IMR-90 (cell line): ENCODE measurements around the gene UGT1A3. TPM values are rescaled to one million over a fixed set of nuclear protein-coding genes. Genes with fewer than 3 reads are reported as not detected.

ENCODE experiments used
- ATAC-seq: fragments of 200-7000 bp; cut with Tn5 transposase; 2 replicates; pipeline ENCODE4 v1.9.1; 2020; ENCODE audit warnings: low read depth, mild to moderate bottlenecking, moderate library complexity
- BruUV-seq: library from RNA; stranded (reverse); fragments of 400-500 nt; replicated peaks from 2 replicates; lab custom pipeline; 2021; lab: Mats Ljungman, UMichigan
- CTCF ChIA-PET: fragments of 300-600 bp; formaldehyde crosslinking; extraction: SDS; loops from one replicate; lab custom pipeline; 2021; ENCODE audit warnings: antibody characterized with exemption; lab: Yijun Ruan, JAX
- POLR2A ChIA-PET: fragments of 300-600 bp; sonication (Branson Sonifier 250); formaldehyde crosslinking; loops from one replicate; lab custom pipeline; 2022; ENCODE audit warnings: antibody characterized with exemption; ENCODE audit not compliant: unreplicated experiment; lab: Charles Lee
- DNase-seq: peaks from one replicate; pipeline ENCODE4 v3.0.0; 2013
- H2AFZ ChIP-seq: replicated peaks from 2 replicates; pipeline ENCODE3; 2013; ENCODE audit warnings: low read length, mild to moderate bottlenecking; ENCODE audit not compliant: poor library complexity
- H2AK5ac ChIP-seq: 2 replicates; pipeline ENCODE4 v1.6.1; 2013; ENCODE audit warnings: low read depth, low read length, inconsistent platforms
- H2AK9ac ChIP-seq: replicated peaks from 2 replicates; pipeline ENCODE3; 2013; ENCODE audit warnings: mild to moderate bottlenecking, low read depth, low read length, moderate library complexity; ENCODE audit not compliant: poor library complexity
- H2BK120ac ChIP-seq: 2 replicates; pipeline ENCODE4 v1.6.1; 2013; ENCODE audit warnings: low read depth, low read length, inconsistent platforms
- H2BK15ac ChIP-seq: 3 replicates; pipeline ENCODE4 v1.6.1; 2013; ENCODE audit warnings: low read depth, low read length, inconsistent platforms
- H2BK20ac ChIP-seq: 2 replicates; pipeline ENCODE4 v1.6.1; 2013; ENCODE audit warnings: low read depth, mild to moderate bottlenecking, inconsistent platforms, low read length, moderate library complexity
- H2BK5ac ChIP-seq: 2 replicates; pipeline ENCODE4 v1.6.1; 2013; ENCODE audit warnings: mild to moderate bottlenecking, low read depth, low read length, inconsistent platforms; ENCODE audit not compliant: poor library complexity, severe bottlenecking
- H3K14ac ChIP-seq: replicated peaks from 2 replicates; pipeline ENCODE4 v1.6.1; 2013; ENCODE audit warnings: low read depth, low read length, inconsistent platforms
- H3K18ac ChIP-seq: 2 replicates; pipeline ENCODE4 v1.6.1; 2013; ENCODE audit warnings: low read depth, low read length, control low read depth
- H3K23ac ChIP-seq: 2 replicates; pipeline ENCODE4 v1.6.1; 2013; ENCODE audit warnings: low read depth, low read length, inconsistent platforms
- H3K27ac ChIP-seq: 2 replicates; pipeline ENCODE4 v1.5.1; 2013; ENCODE audit warnings: mild to moderate bottlenecking, control low read depth, low read length; ENCODE audit not compliant: insufficient read depth
- H3K27me3 ChIP-seq: 2 replicates; pipeline ENCODE4 v1.6.1; 2013; ENCODE audit warnings: low read length; ENCODE audit not compliant: control insufficient read depth, insufficient read depth
- H3K36me3 ChIP-seq: 2 replicates; pipeline ENCODE4 v1.6.1; 2013; ENCODE audit warnings: low read length, mixed read lengths; ENCODE audit not compliant: control insufficient read depth, insufficient read depth
- H3K4ac ChIP-seq: 2 replicates; pipeline ENCODE4 v1.6.1; 2013; ENCODE audit warnings: low read depth, low read length, inconsistent platforms
- H3K4me1 ChIP-seq: 2 replicates; pipeline ENCODE4 v1.6.1; 2013; ENCODE audit warnings: low read length, mixed read lengths; ENCODE audit not compliant: control insufficient read depth, insufficient read depth
- H3K4me2 ChIP-seq: 2 replicates; pipeline ENCODE4 v1.6.1; 2013; ENCODE audit warnings: low read depth, mild to moderate bottlenecking, control low read depth, low read length, moderate library complexity
- H3K4me3 ChIP-seq: 2 replicates; pipeline ENCODE4 v1.5.1; 2013; ENCODE audit warnings: low read depth, mild to moderate bottlenecking, control low read depth, low read length, moderate library complexity; ENCODE audit not compliant: insufficient read depth
- H3K56ac ChIP-seq: 2 replicates; pipeline ENCODE4 v1.6.1; 2013; ENCODE audit warnings: low read length, inconsistent platforms; ENCODE audit not compliant: insufficient read depth; ENCODE audit errors: extremely low read depth
- H3K79me1 ChIP-seq, 2 experiments: 2 replicates each; pipeline ENCODE4 v1.6.1; 2013; ENCODE audit warnings: low read length in 2 of 2, inconsistent platforms in 1 of 2, low read depth in 1 of 2
- H3K9ac ChIP-seq: 2 replicates; pipeline ENCODE4 v1.6.1; 2013; ENCODE audit warnings: low read depth, low read length, control low read depth
- H3K9me1 ChIP-seq: 2 replicates; pipeline ENCODE4 v1.6.1; 2013; ENCODE audit warnings: low read length, inconsistent platforms; ENCODE audit not compliant: insufficient read depth
- H3K9me3 ChIP-seq: 2 replicates; pipeline ENCODE4 v1.6.1; 2013; ENCODE audit warnings: low read length; ENCODE audit not compliant: control insufficient read depth, insufficient read depth
- H4K20me1 ChIP-seq: 2 replicates; pipeline ENCODE4 v1.6.1; 2013; ENCODE audit warnings: low read length, inconsistent platforms; ENCODE audit not compliant: insufficient read depth
- H4K5ac ChIP-seq: 2 replicates; pipeline ENCODE4 v1.6.1; 2013; ENCODE audit warnings: mild to moderate bottlenecking, low read depth, low read length, control low read depth
- H4K8ac ChIP-seq, 2 experiments: 2 replicates each; pipeline ENCODE4 v1.6.1; 2013; ENCODE audit warnings: low read depth in 2 of 2, low read length in 2 of 2, control low read depth in 1 of 2, inconsistent platforms in 1 of 2
- H4K91ac ChIP-seq: 2 replicates; pipeline ENCODE4 v1.6.1; 2013; ENCODE audit warnings: low read depth, low read length, inconsistent platforms; ENCODE audit not compliant: insufficient read depth
- BHLHE40 ChIP-seq: fragments of 150-350 bp; IDR thresholded peaks from 2 replicates; pipeline ENCODE4 v1.6.1; 2016; ENCODE audit warnings: mild to moderate bottlenecking, low read depth, low read length
- CEBPB ChIP-seq: IDR thresholded peaks from 2 replicates; pipeline ENCODE4 v1.6.1; 2012; ENCODE audit warnings: low read depth, low read length, improper control_type of control experiment
- CHD1 ChIP-seq: IDR thresholded peaks from 2 replicates; pipeline ENCODE4 v1.6.1; 2012; ENCODE audit warnings: low read depth, low read length, improper control_type of control experiment
- FOS ChIP-seq: fragments of 150-350 bp; IDR thresholded peaks from 2 replicates; pipeline ENCODE4 v1.6.1; 2016; ENCODE audit warnings: low read depth, low read length
- MAFK ChIP-seq: IDR thresholded peaks from 2 replicates; pipeline ENCODE4 v1.6.1; 2012; ENCODE audit warnings: low read depth, low read length, improper control_type of control experiment
- MAZ ChIP-seq: IDR thresholded peaks from 2 replicates; pipeline ENCODE4 v1.6.1; 2012; ENCODE audit warnings: low read depth, mild to moderate bottlenecking, low read length, improper control_type of control experiment, moderate library complexity, borderline replicate concordance
- MXI1 ChIP-seq: IDR thresholded peaks from 2 replicates; pipeline ENCODE4 v1.6.1; 2012; ENCODE audit warnings: low read depth, mild to moderate bottlenecking, low read length, moderate library complexity, borderline replicate concordance
- NFE2L2 ChIP-seq: fragments of 150-350 bp; IDR thresholded peaks from 2 replicates; pipeline ENCODE4 v1.6.1; 2016; ENCODE audit warnings: low read depth, mild to moderate bottlenecking, low read length
- POLR2A ChIP-seq: IDR thresholded peaks from 2 replicates; pipeline ENCODE4 v1.6.1; 2012; ENCODE audit warnings: mild to moderate bottlenecking, low read depth, low read length
- RAD21 ChIP-seq: IDR thresholded peaks from 2 replicates; pipeline ENCODE4 v1.6.1; 2012; ENCODE audit warnings: low read length, improper control_type of control experiment
- RCOR1 ChIP-seq: IDR thresholded peaks from 2 replicates; pipeline ENCODE4 v1.6.1; 2012; ENCODE audit warnings: mild to moderate bottlenecking, low read length, improper control_type of control experiment; ENCODE audit not compliant: insufficient replicate concordance
- RFX5 ChIP-seq: IDR thresholded peaks from 2 replicates; pipeline ENCODE4 v1.8.0; 2012; ENCODE audit warnings: low read depth, mild to moderate bottlenecking, low read length, moderate library complexity
- SMC3 ChIP-seq: fragments of 150-350 bp; IDR thresholded peaks from 2 replicates; pipeline ENCODE4 v1.6.1; 2016; ENCODE audit warnings: low read depth, mild to moderate bottlenecking, antibody characterized with exemption, low read length, moderate library complexity
- WGBS, 2 experiments: methylation state at CpG; one replicate each; pipeline versions ENCODE4 v1.1.5 to v1.1.7; 2013; ENCODE audit warnings: missing lambda C conversion rate in 2 of 2; ENCODE audit not compliant: insufficient read length in 1 of 2; ENCODE audit errors: extremely low coverage in 2 of 2; 5-methylcytosine and 5-hydroxymethylcytosine counted together
- dilution Hi-C: fragments of 300-500 bp; cut with HindIII; formaldehyde crosslinking; loops from one replicate; pipeline ENCODE4 v1.14.3; 2018; ENCODE audit warnings: low sequenced_read_pairs; ENCODE audit not compliant: unreplicated experiment
- in situ Hi-C: fragments of 300-500 bp; cut with MboI; formaldehyde crosslinking; loops from 3 replicates; pipeline ENCODE4 v1.14.3; 2019; ENCODE audit warnings: low sequenced_read_pairs, inconsistent platforms, mixed read lengths
- intact Hi-C: fragments of 100-400 bp; cut with micrococcal nuclease; formaldehyde crosslinking; loops from 2 replicates; pipeline ENCODE4 v1.10.0; 2022
- polyA plus RNA-seq, 3 experiments: library from polyadenylated mRNA; depleted of rRNA; stranded (reverse); fragments of >200 nt; gene quantifications; 2 replicates each; pipeline ENCODE4 v1.2.3, GENCODE V29; 2012; ENCODE audit warnings: low replicate concordance in 1 of 3
- total RNA-seq: library from RNA; depleted of rRNA; stranded (reverse); fragments of >200 nt; gene quantifications from 2 replicates; pipeline ENCODE4 v1.2.3, GENCODE V29; 2012
- TF ChIP-seq, protein P1 (sequence below): fragments of 150-350 bp; IDR thresholded peaks from 2 replicates; pipeline ENCODE4 v1.6.1; 2017; ENCODE audit warnings: mild to moderate bottlenecking, antibody characterized with exemption, low read length, low read depth
- TF ChIP-seq, protein P2 (sequence below): fragments of 150-350 bp; IDR thresholded peaks from 2 replicates; pipeline ENCODE4 v1.6.1; 2016; ENCODE audit warnings: low read depth, mild to moderate bottlenecking, low read length, moderate library complexity, borderline replicate concordance
- TF ChIP-seq, protein P3 (sequence below): conservative IDR thresholded peaks from 2 replicates; pipeline ENCODE4 v1.5.1; 2012; ENCODE audit warnings: mild to moderate bottlenecking, low read depth, low read length, improper control_type of control experiment

Gene UGT1A3
- total and polyA plus RNA-seq, 2 of the 4 experiments (the other 2 are of a cell fraction) = not detected

DNA sequence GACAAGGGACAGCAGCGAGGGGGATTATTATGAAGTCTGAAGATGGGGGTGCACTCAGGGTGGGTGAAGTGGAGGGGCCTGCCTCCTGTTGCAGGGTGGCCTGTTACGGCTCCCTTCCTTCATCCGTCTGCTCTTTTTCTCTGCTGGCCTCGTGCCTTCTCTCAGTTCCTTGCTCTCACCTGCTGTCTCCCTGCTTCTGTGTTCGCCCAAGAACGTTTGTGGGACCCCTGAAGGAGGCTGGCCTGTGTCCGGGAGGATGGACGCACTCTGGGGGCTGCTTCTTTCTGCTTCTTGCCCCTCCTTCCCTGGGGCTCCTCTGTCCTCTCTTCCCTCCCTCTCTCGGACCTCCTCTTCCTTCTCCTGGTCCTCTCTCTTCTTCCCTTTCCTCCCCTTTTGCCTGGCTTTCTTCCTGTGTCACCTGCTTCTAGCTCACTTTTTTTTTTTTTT lies 63.1 kb downstream of the UGT1A3 start:
- H3K4me1 ChIP-seq = no peaks in the 10 kb centered on the region
- no TSS peak for BruUV-seq
- ATAC-seq = no peak
- H3K4ac ChIP-seq = no peak overlapping the region
- H2AK9ac ChIP-seq = no peak overlapping the region
- no peaks in the 10 kb centered on the region for H3K9me1 ChIP-seq
- peak overlapping the region; percentile 43 for H2AFZ ChIP-seq
- intact Hi-C loops = no loop called here
- H3K9me3 ChIP-seq = no peaks in the 10 kb centered on the region
- H3K18ac ChIP-seq = no peak overlapping the region
- 60% methylated on average over 7 of the region's 9 CpGs; no CpG with 5 or more reads in 1 of the 2 experiments for WGBS, 2 experiments
- no peak overlapping the region for H3K27ac ChIP-seq
- no peak overlapping the region for H4K91ac ChIP-seq
- dilution Hi-C loops = no loop called here
- no peak overlapping the region for H3K9ac ChIP-seq
- H3K27me3 ChIP-seq = peaks cover 8% of the 10 kb centered on the region
- no peak overlapping the region for H3K56ac ChIP-seq
- in situ Hi-C loops = no loop called here
- no peak overlapping the region for H3K14ac ChIP-seq
- no peak for DNase-seq
- TF ChIP-seq NFE2L2 (no peak), MXI1 (no peak), BHLHE40 (no peak), CHD1 (no peak), RAD21 (no peak), FOS (no peak), RFX5 (no peak), MAZ (no peak), MAFK (no peak), CEBPB (no peak), POLR2A (no peak), SMC3 (no peak), RCOR1 (no peak)
- TF ChIP-seq, protein P1, sequence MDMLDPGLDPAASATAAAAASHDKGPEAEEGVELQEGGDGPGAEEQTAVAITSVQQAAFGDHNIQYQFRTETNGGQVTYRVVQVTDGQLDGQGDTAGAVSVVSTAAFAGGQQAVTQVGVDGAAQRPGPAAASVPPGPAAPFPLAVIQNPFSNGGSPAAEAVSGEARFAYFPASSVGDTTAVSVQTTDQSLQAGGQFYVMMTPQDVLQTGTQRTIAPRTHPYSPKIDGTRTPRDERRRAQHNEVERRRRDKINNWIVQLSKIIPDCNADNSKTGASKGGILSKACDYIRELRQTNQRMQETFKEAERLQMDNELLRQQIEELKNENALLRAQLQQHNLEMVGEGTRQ = no peak
- TF ChIP-seq, protein P2, sequence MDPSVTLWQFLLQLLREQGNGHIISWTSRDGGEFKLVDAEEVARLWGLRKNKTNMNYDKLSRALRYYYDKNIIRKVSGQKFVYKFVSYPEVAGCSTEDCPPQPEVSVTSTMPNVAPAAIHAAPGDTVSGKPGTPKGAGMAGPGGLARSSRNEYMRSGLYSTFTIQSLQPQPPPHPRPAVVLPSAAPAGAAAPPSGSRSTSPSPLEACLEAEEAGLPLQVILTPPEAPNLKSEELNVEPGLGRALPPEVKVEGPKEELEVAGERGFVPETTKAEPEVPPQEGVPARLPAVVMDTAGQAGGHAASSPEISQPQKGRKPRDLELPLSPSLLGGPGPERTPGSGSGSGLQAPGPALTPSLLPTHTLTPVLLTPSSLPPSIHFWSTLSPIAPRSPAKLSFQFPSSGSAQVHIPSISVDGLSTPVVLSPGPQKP = no peak
- TF ChIP-seq, protein P3, sequence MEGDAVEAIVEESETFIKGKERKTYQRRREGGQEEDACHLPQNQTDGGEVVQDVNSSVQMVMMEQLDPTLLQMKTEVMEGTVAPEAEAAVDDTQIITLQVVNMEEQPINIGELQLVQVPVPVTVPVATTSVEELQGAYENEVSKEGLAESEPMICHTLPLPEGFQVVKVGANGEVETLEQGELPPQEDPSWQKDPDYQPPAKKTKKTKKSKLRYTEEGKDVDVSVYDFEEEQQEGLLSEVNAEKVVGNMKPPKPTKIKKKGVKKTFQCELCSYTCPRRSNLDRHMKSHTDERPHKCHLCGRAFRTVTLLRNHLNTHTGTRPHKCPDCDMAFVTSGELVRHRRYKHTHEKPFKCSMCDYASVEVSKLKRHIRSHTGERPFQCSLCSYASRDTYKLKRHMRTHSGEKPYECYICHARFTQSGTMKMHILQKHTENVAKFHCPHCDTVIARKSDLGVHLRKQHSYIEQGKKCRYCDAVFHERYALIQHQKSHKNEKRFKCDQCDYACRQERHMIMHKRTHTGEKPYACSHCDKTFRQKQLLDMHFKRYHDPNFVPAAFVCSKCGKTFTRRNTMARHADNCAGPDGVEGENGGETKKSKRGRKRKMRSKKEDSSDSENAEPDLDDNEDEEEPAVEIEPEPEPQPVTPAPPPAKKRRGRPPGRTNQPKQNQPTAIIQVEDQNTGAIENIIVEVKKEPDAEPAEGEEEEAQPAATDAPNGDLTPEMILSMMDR = no peak
- no peak overlapping the region for H4K5ac ChIP-seq
- H2BK20ac ChIP-seq = no peak overlapping the region
- no peak overlapping the region for H2BK5ac ChIP-seq
- ChIA-PET POLR2A (no interaction called here), CTCF (no interaction called here)
- H4K8ac ChIP-seq = no peak overlapping the region
- no peak overlapping the region for H3K4me3 ChIP-seq
- no peak overlapping the region for H2AK5ac ChIP-seq
- H2BK120ac ChIP-seq = no peak overlapping the region
- no peak overlapping the region for H2BK15ac ChIP-seq
- no peaks in the 10 kb centered on the region for H4K20me1 ChIP-seq
- H3K36me3 ChIP-seq = no peaks in the 10 kb centered on the region
- H3K79me1 ChIP-seq = no peaks in the 10 kb centered on the region
- H3K23ac ChIP-seq = no peak overlapping the region
- H3K4me2 ChIP-seq = no peak overlapping the region
